ENCODE results near the gene RBMXL2.

Gene RBMXL2

DNA sequence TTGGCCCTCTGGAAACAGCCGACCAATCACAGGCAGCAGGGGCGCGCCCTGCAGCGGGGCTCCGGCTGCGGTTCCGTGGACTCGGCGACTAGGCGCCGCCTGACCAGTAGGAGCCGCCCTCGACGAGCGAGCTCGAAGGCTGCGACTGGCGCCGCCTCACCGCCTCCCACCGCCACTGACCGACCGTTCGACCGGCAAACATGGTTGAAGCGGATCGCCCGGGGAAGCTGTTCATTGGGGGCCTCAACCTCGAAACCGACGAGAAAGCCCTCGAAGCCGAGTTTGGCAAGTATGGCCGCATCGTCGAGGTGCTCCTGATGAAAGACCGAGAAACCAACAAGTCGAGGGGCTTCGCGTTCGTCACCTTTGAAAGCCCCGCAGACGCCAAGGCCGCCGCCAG, at the start of gene RBMXL2:
Gene RBMXL2 (plus strand): TSS at position 78 of the 400 bp plus-strand sequence. CDS start 123 bp downstream, at position 201.
- DNase-seq (ENCODE audit: low read depth) = no peak

DNA sequence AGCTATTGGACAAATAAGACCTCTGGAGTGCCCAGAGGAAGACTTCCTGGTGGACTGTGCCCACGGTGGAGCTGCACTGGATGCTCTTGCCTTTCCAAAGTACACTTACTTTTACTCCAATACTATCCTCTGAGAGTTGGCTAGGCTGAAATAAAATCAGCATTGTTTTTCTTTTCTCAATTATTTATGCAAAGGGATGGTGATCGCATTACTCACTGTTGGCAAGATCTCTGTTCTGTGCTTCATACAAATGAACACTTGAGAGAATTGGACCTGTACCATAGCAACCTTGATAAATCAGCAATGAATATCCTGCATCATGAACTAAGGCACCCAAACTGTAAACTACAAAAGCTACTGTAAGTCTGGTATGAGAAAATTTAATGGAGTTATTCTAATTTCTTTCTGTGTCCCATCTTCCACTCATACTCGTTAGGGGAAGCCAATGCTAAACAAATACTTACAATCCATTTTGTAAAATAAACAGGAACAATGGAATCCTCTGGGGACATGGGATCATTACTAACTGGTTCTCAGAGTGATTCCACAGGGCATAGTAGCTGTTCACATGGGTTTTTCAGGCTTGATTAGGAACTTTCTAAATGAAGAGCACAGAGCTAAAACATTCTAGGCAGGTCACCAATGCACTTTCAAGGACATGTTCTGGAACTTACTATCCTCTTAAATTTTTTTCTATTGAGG, 42.2 kb upstream of the RBMXL2 start:
- no peak for DNase-seq (ENCODE audit: low read depth)

DNA sequence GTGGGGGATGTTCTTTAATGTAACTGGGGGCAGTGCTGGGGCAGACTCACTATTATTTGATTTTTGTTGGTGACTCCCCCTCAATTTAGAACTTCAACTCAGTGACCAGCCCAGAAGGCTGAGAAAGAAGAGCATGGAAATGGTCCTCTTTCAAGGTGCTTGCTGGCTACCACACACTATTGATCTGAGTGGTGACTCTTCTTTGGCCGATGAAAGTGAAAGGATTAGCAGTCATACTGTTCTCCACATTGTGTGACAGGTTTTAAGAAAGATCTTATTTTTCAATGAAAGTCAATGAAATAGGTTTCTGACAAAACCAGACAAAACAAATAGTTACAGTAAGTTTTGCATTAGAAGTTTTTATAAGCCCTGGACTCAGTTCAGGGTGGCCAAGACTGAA, 38.6 kb upstream of the RBMXL2 start:
- no peak for DNase-seq (ENCODE audit: low read depth)

DNA sequence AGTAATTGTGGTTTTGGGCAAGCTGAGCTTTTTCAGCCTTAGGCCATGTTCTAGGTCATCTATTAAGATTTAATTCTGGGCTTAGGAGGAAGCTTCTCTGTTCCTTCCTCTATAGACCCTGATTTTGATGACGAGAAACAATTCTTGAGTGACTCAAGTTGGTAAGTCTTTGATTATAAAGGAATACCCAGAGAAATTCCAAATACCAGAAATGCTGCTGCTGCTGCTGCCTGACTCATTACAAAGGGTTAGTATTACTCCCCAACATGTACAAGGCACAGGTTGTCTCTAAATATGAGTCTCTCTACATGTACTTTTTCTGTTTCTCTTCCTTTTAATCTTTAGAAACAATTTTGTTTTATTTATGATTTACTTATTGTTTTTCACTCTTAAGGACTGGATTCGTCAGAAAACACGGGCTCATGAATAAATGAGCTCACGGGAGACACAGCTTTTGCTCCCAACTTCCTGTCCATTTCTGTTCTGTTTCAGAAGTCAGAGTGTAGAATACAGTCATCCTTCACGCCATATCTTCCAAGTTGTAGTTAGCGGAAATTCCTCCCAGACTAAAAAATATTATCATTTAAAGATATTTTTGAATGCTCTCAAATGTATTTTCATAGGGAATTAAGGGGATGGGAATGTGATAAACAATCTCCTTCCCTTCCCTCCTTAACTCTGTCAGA, 31.8 kb upstream of the RBMXL2 start:
- no peak for DNase-seq (ENCODE audit: low read depth)

DNA sequence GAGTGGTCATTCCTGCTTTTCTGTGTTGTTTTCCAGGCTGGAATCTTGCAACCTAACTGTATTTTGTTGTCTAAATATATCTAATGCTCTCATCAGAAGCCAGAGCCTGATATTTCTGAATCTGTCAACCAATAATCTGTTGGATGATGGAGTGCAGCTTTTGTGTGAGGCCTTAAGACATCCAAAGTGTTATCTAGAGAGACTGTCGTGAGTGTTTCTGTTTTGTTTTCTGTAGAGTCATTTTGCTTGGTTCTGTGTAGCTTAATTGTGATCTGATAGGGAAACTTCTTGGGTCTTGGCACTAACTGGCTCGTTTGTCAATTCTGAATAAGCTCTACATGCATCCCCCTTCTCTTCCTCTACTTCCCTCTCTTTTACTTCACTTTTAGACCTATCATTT, 31.2 kb upstream of the RBMXL2 start:
- no peak for DNase-seq (ENCODE audit: low read depth)

DNA sequence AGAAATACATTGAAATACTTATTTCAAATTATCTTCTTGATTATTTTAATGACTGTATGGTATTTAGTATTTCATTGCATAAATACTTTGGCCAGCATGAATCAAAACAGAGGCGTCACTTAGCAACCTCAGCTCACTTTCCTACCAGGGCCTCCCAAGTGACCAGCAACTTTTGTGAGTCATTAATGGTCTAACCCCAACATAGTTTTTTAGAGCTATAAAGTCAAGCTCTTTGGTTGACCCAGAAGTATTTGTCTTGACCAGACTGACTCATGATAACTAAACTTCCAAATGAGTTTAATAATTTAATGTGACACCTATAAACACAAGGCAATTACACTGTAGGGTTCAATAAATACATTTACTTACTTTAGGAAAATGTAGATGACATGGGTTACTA, 27.9 kb upstream of the RBMXL2 start:
- no peak for DNase-seq (ENCODE audit: low read depth)

DNA sequence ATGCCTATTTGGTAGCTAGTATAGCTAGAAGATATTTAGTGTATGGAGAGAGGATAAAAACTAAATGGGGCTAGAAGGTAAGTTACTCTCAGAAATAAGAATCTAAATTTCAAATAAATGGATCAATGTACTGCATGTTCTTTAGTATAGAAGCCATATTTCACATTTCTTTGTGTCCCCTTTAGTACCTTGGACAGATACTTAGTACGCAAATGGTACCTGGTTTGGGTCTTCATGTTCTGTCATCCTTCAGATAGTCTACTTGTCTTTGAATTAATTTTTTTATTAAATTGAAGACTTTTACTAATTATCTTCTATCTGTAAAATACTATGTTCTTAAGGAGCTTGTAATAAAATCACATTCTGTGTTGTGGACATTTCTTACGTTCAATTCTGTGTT, 26.3 kb upstream of the RBMXL2 start:
- no peak for DNase-seq (ENCODE audit: low read depth)

DNA sequence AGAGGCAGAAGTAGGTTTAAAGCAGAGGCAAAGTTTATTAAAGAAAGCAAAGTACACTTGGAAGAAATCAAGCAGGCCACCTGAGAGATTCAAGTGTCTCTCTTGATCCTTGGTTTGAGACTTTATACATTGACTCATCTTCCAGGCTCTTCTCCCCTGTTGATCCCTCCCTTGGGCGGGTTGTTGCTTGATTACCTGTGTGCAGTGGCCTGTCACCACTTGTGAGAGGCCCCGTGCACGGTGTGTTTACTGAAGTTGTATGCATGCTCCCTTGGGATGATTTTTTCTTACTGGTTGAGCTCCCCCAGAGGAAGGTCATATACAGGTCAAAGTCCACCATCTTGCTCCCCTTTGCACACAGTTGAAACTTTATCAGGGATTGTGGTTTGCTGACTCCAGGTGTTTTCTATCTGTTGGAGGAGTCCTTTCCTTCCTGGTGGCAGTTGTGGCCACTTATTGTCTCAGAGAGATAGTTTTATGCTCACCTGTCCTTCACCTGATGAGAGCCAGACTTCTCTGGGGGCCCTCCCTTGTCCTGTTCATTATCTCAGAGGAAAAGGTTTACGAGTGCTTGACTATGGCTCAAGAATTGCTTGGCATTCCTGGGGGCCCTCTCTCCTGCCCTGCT, 16.3 kb upstream of the RBMXL2 start:
- DNase-seq (ENCODE audit: low read depth) = no peak

DNA sequence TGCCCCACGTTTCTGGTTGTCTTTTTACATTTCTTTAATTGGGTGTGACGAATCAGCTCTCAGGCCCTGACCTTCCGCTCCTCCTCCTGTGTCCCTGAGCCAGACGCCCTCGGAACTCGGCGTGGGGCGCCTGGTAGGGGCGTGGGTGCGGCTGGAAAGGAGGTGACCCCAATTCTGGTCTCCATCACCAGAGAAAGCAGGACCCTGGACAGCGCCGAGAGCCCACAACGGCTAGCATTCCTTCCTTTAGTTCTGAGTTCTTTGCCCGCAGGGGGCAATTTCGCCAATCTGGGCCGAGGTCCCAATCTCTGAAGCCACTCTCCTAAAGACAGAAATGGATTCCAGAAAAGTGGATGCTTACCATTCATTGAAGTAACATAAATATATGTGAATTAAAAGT, 11.7 kb upstream of the RBMXL2 start:
- no peak for DNase-seq (ENCODE audit: low read depth)

DNA sequence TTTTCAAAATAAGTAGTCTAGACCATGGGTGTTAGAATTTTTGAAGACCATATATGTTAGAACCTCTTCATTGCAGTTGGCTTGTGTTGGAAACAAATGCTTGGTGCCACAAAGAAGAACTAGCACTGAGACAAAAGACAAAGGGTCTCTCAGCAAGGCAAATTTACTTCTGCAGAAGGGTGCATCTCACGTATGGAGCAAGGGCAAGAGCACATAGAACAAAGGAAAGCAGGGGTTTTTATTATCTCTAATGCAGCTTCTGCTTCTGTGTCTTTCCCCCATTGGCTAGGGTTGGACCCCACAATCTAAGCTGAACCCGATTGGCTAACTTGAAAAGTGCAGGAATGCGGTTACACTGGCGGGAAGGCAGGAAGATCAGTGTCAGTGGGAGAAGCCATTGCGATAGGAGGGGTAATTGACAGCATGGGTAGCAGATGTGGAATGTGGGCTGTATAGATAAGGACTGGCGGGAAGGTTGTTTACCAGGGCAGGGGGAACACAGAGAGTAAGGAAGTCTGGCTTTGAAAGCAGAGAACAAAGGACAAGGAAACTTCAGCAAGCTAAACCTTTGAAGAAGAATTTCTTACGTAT, 9.2 kb upstream of the RBMXL2 start:
- DNase-seq (ENCODE audit: low read depth) = no peak

DNA sequence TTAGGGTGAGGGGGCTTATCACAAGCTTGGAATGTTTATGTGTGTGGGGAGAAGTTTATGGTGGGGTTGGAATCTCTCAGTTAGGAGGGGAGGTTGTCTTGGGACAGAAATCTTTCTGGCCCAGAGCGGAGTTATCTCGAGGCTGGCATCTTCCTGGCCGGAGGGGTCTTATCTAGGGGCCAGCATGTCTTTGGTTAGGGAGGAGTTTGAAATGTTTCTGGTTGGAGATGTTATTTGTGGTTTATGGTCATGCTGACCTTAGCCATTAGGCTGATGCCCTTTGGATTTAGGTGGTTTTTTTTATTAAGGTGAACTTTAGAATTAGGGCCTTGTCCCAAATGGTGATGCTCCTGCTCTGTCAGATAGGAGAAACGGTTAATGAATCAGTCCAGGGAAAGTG, 7.9 kb upstream of the RBMXL2 start:
- DNase-seq (ENCODE audit: low read depth) = no peak

DNA sequence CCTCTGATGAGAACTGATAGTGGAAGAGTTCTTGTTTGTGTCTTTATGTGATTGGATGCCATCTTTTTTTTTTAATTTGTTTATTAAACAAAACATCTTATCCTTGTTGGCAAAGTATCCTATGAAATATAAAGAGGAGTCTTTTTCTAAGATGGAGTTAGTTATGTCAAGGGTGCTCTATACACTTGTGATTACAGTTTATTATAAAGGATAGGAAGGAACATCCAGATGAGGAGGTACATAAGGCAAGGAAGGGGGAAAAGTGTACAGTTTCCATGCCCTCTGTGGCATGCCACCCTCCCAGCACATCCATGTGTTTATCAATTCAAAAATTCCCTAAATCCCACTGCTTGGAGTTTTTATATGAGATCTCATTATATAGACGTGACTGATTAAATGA, 7.4 kb upstream of the RBMXL2 start:
- no peak for DNase-seq (ENCODE audit: low read depth)

DNA sequence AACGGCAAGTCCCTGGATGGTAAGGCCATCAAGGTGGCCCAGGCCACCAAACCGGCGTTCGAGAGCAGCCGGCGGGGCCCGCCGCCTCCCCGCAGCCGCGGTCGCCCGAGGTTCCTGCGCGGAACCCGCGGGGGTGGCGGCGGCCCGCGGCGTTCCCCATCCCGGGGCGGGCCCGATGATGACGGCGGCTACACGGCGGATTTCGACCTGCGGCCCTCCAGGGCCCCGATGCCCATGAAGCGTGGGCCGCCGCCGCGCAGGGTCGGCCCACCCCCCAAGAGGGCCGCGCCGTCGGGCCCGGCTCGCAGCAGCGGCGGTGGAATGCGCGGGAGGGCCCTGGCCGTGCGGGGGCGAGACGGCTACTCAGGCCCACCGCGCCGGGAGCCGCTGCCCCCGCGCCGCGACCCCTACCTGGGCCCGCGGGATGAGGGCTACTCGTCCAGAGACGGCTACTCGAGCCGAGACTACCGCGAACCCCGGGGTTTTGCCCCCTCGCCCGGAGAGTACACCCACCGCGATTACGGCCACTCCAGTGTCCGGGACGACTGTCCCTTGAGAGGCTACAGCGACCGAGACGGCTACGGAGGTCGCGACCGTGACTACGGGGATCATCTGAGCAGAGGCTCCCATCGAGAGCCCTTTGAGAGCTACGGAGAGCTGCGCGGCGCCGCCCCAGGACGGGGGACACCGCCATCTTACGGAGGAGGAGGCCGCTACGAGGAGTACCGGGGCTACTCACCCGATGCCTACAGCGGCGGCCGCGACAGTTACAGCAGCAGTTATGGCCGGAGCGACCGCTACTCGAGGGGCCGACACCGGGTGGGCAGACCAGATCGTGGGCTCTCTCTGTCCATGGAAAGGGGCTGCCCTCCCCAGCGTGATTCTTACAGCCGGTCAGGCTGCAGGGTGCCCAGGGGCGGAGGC, 792 bp downstream of the RBMXL2 start:
- no peak for DNase-seq (ENCODE audit: low read depth)

DNA sequence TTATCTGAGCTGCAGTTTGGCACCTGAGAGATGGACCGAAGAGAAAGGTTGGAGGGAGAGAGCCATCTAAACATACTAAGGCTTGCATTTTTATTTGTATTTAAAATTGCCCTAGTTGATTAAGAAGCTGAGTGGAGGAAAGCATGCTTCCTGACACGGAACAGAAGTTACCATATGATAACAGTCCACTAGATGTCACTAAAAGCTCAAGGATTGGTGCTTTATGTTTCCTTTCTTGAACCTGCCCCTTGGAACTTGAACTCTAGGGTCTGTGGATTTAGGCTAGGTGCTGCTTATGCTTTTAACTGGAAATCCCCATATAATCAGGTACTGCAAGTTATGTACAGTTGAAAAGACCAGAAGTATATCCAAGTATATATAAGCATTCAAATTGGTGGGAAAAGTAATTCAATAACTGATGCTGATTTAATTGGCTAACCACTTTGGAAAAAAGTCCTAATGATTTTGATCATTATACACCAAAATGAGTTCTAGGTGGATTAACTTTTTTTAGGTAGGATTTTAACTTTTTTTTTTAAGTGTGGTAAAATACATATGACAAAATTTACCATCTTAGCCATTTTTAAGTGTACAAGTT, 9.5 kb downstream of the RBMXL2 start:
- no peak for DNase-seq (ENCODE audit: low read depth)

DNA sequence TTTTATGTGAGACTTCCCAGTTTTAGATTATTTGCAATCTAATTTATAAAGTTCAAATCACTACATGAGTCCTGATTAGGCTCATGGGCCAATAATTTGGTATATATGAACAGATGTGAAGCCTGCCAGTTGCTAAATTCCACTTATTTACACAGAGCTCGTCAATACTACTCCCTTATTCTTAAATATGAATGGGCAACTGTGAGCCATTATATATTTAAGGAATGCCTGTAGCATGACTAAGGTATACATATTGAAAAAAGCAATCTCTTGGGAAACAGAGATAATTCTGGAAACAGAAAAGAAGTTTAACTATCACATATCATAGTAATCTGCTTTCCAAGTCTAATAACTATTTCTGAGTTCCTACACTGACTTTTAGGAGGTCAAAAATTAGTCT, 27.0 kb downstream of the RBMXL2 start:
- DNase-seq (ENCODE audit: low read depth) = no peak

DNA sequence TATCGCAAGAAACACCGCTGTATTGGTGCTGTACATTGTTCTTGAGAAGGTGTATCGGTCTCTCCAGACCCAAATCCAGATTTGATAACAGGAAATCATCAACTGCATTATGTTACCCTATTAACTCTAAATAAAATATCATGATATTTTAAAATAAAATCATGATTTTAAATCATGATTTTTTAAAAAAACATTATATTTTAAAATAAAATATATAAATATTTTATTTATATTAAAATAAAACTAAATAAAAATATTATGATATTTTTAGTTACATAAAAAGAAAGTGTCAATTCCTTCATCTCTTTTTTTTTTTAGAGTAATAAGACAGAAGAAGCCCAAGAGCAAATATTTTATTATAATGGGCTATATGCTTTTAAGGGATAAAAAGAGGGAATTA, 27.6 kb downstream of the RBMXL2 start:
- no peak for DNase-seq (ENCODE audit: low read depth)

DNA sequence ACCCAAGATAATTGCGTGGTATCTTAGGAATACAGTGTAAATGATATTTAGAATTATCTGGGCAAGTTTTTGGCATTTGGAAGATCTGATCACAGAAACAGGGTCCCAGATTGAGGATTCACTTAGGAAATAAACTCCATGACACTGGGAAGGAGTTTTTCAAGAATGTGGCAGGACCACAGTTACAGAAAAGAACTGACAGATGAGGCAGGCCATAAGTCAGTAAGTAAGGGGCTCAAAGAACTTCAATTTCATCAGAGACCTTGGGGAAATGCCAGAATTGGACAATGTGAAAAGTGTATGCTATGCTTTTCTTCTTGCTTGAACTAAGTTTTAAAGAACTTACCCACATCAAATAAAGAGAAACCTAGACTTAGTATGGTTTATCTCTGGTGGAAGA, 49.3 kb downstream of the RBMXL2 start:
- no peak for DNase-seq (ENCODE audit: low read depth)
